HCT116 (cell line): ENCODE measurements around the gene SLC16A5. TPM values are rescaled to one million over a fixed set of nuclear protein-coding genes. Genes with fewer than 3 reads are reported as not detected.

Source experiments
- ATAC-seq: fragments of 200-7000 bp; cut with Tn5 transposase; 2 replicates; pipeline ENCODE4 v1.9.1; 2020; ENCODE audit warnings: mild to moderate bottlenecking, moderate library complexity
- BruUV-seq: library from RNA; stranded (reverse); fragments of 400-500 nt; replicated peaks from 2 replicates; lab custom pipeline; 2021; lab: Mats Ljungman, UMichigan
- CTCF ChIA-PET: fragments of 300-600 bp; sonication (Branson Sonifier 250); formaldehyde crosslinking; loops from one replicate; lab custom pipeline; 2021; ENCODE audit warnings: antibody characterized with exemption; lab: Charles Lee
- POLR2A ChIA-PET: fragments of 300-600, 350-600 bp; sonication (Branson Sonifier 250); formaldehyde crosslinking; loops from one replicate; lab custom pipeline; 2021; ENCODE audit warnings: antibody characterized with exemption; lab: Charles Lee
- RAD21 ChIA-PET, 2 experiments: fragments of 300-600 bp; sonication (Branson Sonifier 250); formaldehyde crosslinking; loops; one replicate each; lab custom pipeline; 2023; ENCODE audit warnings: low total read pairs in 2 of 2; ENCODE audit not compliant: uncharacterized antibody in 2 of 2, unreplicated experiment in 2 of 2, low non-redundant PET in 1 of 2; lab: Charles Lee
- DNase-seq: peaks from one replicate; pipeline ENCODE4 v3.0.0-alpha.2; 2010; ENCODE audit warnings: low read depth, low spot score
- H2AFZ ChIP-seq: fragments of 200-600 bp; shearing (Covaris generic), sonication (generic); 2 replicates; pipeline ENCODE4 v1.6.1; 2017; ENCODE audit warnings: low read depth, mixed run types, mixed read lengths, antibody characterized with exemption, low read length; ENCODE audit not compliant: poor library complexity, severe bottlenecking
- H3K27ac ChIP-seq: 2 replicates; pipeline ENCODE4 v1.5.1; 2012; ENCODE audit warnings: low read depth, low read length
- H3K27me3 ChIP-seq: fragments of 200-600 bp; sonication (generic); 2 replicates; pipeline ENCODE4 v1.6.1; 2016; ENCODE audit warnings: mixed run types, low read length, mixed read lengths; ENCODE audit not compliant: insufficient read depth
- H3K36me3 ChIP-seq, 2 experiments: fragments of 200-500 bp in 1 of 2; fragments of 200-600 bp in 1 of 2; sonication (Bioruptor generic) in 1 of 2; sonication (generic) in 1 of 2; 2 replicates each; pipeline versions ENCODE4 v1.5.1 to v1.6.1; 2014 to 2016; ENCODE audit warnings: low read length in 2 of 2, inconsistent platforms in 1 of 2, mixed read lengths in 1 of 2, mixed run types in 1 of 2; ENCODE audit not compliant: insufficient read depth in 2 of 2, control insufficient read depth in 1 of 2
- H3K4me1 ChIP-seq, 2 experiments: fragments of 200-600 bp in 1 of 2; sonication (generic) in 1 of 2; 2 replicates each; pipeline versions ENCODE4 v1.5.1 to v1.6.1; 2012 to 2017; ENCODE audit warnings: low read length in 2 of 2, inconsistent platforms in 1 of 2, mild to moderate bottlenecking in 1 of 2, mixed read lengths in 1 of 2, mixed run types in 1 of 2, moderate library complexity in 1 of 2; ENCODE audit not compliant: insufficient read depth in 2 of 2, control insufficient read depth in 1 of 2
- H3K4me2 ChIP-seq: fragments of 200-600 bp; sonication (generic); 2 replicates; pipeline ENCODE4 v1.6.1; 2017; ENCODE audit warnings: mixed run types, low read length, mixed read lengths
- H3K4me3 ChIP-seq, 2 experiments: fragments of 200-600 bp in 1 of 2; sonication (generic) in 1 of 2; replicated peaks in 1 of 2; 2 replicates each; pipeline ENCODE4 v1.5.1; 2011 to 2016; ENCODE audit warnings: low read length in 2 of 2, control low read depth in 1 of 2, low read depth in 1 of 2, mild to moderate bottlenecking in 1 of 2, mixed read lengths in 1 of 2, mixed run types in 1 of 2
- H3K79me2 ChIP-seq: fragments of 200-600 bp; sonication (generic); 2 replicates; pipeline ENCODE4 v1.6.1; 2017; ENCODE audit warnings: mild to moderate bottlenecking, mixed run types, low read length, moderate library complexity, mixed read lengths; ENCODE audit not compliant: insufficient read depth
- H3K9ac ChIP-seq: fragments of 200-600 bp; sonication (generic); 2 replicates; pipeline ENCODE4 v1.6.1; 2016; ENCODE audit warnings: low read length, mixed read lengths
- H3K9me2 ChIP-seq: fragments of 200-600 bp; sonication (generic), shearing (Covaris generic); 2 replicates; pipeline ENCODE4 v1.6.1; 2017; ENCODE audit warnings: mixed run types, mild to moderate bottlenecking, moderate library complexity; ENCODE audit not compliant: insufficient read depth
- H3K9me3 ChIP-seq, 2 experiments: fragments of 200-500 bp in 1 of 2; fragments of 200-600 bp in 1 of 2; sonication (Bioruptor generic) in 1 of 2; sonication (generic) in 1 of 2; 2 replicates each; pipeline ENCODE4 v1.6.1; 2014 to 2017; ENCODE audit warnings: low read length in 2 of 2, mixed read lengths in 2 of 2, inconsistent platforms in 1 of 2, low read depth in 1 of 2, mild to moderate bottlenecking in 1 of 2, mixed run types in 1 of 2, moderate library complexity in 1 of 2; ENCODE audit not compliant: control insufficient read depth in 1 of 2, insufficient read depth in 1 of 2
- H4K20me1 ChIP-seq: fragments of 200-600 bp; sonication (generic), shearing (Covaris generic); 2 replicates; pipeline ENCODE4 v1.6.1; 2017; ENCODE audit warnings: mixed run types, mild to moderate bottlenecking, moderate library complexity; ENCODE audit not compliant: insufficient read depth
- ATF3 ChIP-seq: IDR thresholded peaks from 2 replicates; pipeline ENCODE4 v1.6.1; 2012
- CBX3 ChIP-seq: IDR thresholded peaks from 2 replicates; pipeline ENCODE4 v1.6.1; 2012; ENCODE audit warnings: low read depth
- CEBPB ChIP-seq: IDR thresholded peaks from 2 replicates; pipeline ENCODE4 v1.6.1; 2012; ENCODE audit warnings: low read depth
- CTCF ChIP-seq, 3 experiments: fragments of 200-600 bp in 1 of 3; sonication (generic) in 1 of 3; IDR thresholded peaks in 2 of 3; conservative IDR thresholded peaks in 1 of 3; 2 replicates each; pipeline ENCODE4 v1.5.1; 2012 to 2017; ENCODE audit warnings: low read depth in 2 of 3, low read length in 2 of 3, antibody characterized with exemption in 1 of 3, borderline replicate concordance in 1 of 3, control low read depth in 1 of 3, mild to moderate bottlenecking in 1 of 3, mixed read lengths in 1 of 3, mixed run types in 1 of 3, moderate library complexity in 1 of 3; ENCODE audit not compliant: insufficient read depth in 1 of 3
- EGR1 ChIP-seq: IDR thresholded peaks from 2 replicates; pipeline ENCODE4 v1.6.1; 2012; ENCODE audit warnings: low read depth
- ELF1 ChIP-seq: IDR thresholded peaks from 2 replicates; pipeline ENCODE4 v1.6.1; 2012; ENCODE audit warnings: low read depth, borderline replicate concordance
- EZH2phosphoT487 ChIP-seq: fragments of 200-600 bp; IDR thresholded peaks from 2 replicates; pipeline ENCODE4 v1.6.1; 2018; ENCODE audit warnings: antibody characterized with exemption, borderline replicate concordance
- FOSL1 ChIP-seq: IDR thresholded peaks from 2 replicates; pipeline ENCODE4 v1.6.1; 2012; ENCODE audit warnings: low read depth
- JUND ChIP-seq: IDR thresholded peaks from 2 replicates; pipeline ENCODE4 v1.6.1; 2012
- POLR2A ChIP-seq: IDR thresholded peaks from 2 replicates; pipeline ENCODE4 v1.7.0; 2011; ENCODE audit warnings: borderline replicate concordance; ENCODE audit not compliant: insufficient read depth, insufficient read length; ENCODE audit errors: extremely low read depth
- POLR2AphosphoS5 ChIP-seq: IDR thresholded peaks from 2 replicates; pipeline ENCODE4 v1.6.1; 2011; ENCODE audit warnings: mild to moderate bottlenecking, low read depth, low read length, moderate library complexity
- RAD21 ChIP-seq: IDR thresholded peaks from 2 replicates; pipeline ENCODE4 v1.6.1; 2012; ENCODE audit warnings: low read depth, mild to moderate bottlenecking
- REST ChIP-seq: IDR thresholded peaks from 2 replicates; pipeline ENCODE4 v1.6.1; 2012; ENCODE audit warnings: low read depth
- SIN3A ChIP-seq: IDR thresholded peaks from 2 replicates; pipeline ENCODE4 v1.6.1; 2012; ENCODE audit warnings: low read depth
- SP1 ChIP-seq: IDR thresholded peaks from 2 replicates; pipeline ENCODE4 v1.6.1; 2012; ENCODE audit warnings: low read depth
- SRF ChIP-seq: IDR thresholded peaks from 2 replicates; pipeline ENCODE4 v1.6.1; 2012; ENCODE audit warnings: low read depth
- YY1 ChIP-seq: IDR thresholded peaks from 2 replicates; pipeline ENCODE4 v1.6.1; 2011; ENCODE audit warnings: low read length, low read depth, moderate library complexity, mild to moderate bottlenecking; ENCODE audit not compliant: insufficient replicate concordance; ENCODE audit errors: extremely low read depth
- intact Hi-C: fragments of 100-400 bp; cut with micrococcal nuclease; formaldehyde crosslinking; loops from 2 replicates; pipeline ENCODE4 v1.10.0; 2022
- total RNA-seq: library from RNA; stranded (reverse); gene quantifications from one replicate; pipeline ENCODE4 v1.2.1, GENCODE V29; 2021; ENCODE audit not compliant: unreplicated experiment

The SLC16A5 gene
- total RNA-seq, 1 experiment from 2014 or later: 79.3 TPM

GRCh38 chr17:75097865-75098264 lies 10.1 kb downstream of the SLC16A5 start:
- H3K79me2 ChIP-seq: peaks cover 16% of the 10 kb centered on the region
- CTCF ChIA-PET: no interaction called here
- H3K36me3 ChIP-seq: peaks cover 18 to 34% of the 10 kb centered on the region in 2 experiments; a peak in 3 of 4 replicates
- H3K9ac ChIP-seq: no peak overlapping the region
- RAD21 ChIA-PET: no interaction called here
- peaks cover 40 to 50% of the 10 kb centered on the region in 2 experiments for H3K4me1 ChIP-seq
- H3K27ac ChIP-seq: no peak overlapping the region
- no peak overlapping the region for H3K4me2 ChIP-seq
- TF ChIP-seq EGR1 (no peak), YY1 (no peak), ATF3 (no peak), CBX3 (no peak), POLR2A (no peak), EZH2phosphoT487 (no peak), CTCF (IDR thresholded peaks at IDR 0.05 in 2 of 3, conservative IDR thresholded peaks at IDR 0.05 in 1 of 3; ENCODE audit: borderline replicate concordance in 1 of 3, insufficient read depth in 1 of 3, low read depth in 2 of 3, low read length in 2 of 3) (no peak), SIN3A (no peak), RAD21 (no peak), POLR2AphosphoS5 (no peak), SRF (no peak), SP1 (no peak), JUND (no peak), REST (no peak), ELF1 (no peak), FOSL1 (no peak), CEBPB (no peak)
- DNase-seq (no peak), ATAC-seq (no peak)
- H2AFZ ChIP-seq: no peak overlapping the region
- POLR2A ChIA-PET: interaction anchor here (2.8 kb wide), 1 partner anchor 11 kb away, joined by 15 read pairs; the partner anchor contains the start of gene SLC16A5
- H3K27me3 ChIP-seq: no peaks in the 10 kb centered on the region
- no peaks in the 10 kb centered on the region for H3K9me2 ChIP-seq
- H3K9me3 ChIP-seq: no peaks in the 10 kb centered on the region
- no peak overlapping the region for H3K4me3 ChIP-seq
- intact Hi-C loops: no loop called here
- H4K20me1 ChIP-seq: no peaks in the 10 kb centered on the region
- no TSS peak for BruUV-seq
